Measurements from ENCODE around the gene C1QTNF8. TPM values are rescaled to one million over a fixed set of nuclear protein-coding genes. Genes with fewer than 3 reads are reported as not detected.

C1QTNF8 gene
- total and polyA plus RNA-seq, 2 of the 13 experiments (the other 11 are each of a cell fraction or from before 2014, with no cell fraction given), result 0.09 TPM; not detected in 1

DNA sequence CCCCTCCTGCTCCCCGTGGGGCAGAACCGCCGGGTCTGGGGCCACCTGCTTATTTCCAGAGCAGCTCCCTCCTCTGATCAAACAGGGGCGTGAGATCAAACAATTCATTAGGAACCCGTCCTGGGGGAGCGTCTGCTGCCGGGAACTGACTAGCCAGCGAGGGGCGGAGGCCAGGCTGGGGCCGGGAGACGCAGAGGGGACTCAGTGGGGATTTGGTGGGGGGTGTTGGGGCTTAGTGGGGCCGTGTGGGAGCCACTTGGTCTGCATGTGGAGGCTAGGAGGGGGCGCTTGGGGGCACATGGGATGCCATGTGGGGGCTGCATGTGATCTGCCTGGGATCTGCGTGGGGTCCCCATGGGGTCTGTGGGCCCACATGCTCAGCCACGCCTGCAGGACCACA is 36.4 kb upstream of the C1QTNF8 start:
- H3K9me3 ChIP-seq (ENCODE audit: low read length), result no peaks in the 10 kb centered on the region
- WGBS (ENCODE audit: low lambda C conversion rate), result 9% methylated on average over 6 of the region's 15 CpGs

DNA sequence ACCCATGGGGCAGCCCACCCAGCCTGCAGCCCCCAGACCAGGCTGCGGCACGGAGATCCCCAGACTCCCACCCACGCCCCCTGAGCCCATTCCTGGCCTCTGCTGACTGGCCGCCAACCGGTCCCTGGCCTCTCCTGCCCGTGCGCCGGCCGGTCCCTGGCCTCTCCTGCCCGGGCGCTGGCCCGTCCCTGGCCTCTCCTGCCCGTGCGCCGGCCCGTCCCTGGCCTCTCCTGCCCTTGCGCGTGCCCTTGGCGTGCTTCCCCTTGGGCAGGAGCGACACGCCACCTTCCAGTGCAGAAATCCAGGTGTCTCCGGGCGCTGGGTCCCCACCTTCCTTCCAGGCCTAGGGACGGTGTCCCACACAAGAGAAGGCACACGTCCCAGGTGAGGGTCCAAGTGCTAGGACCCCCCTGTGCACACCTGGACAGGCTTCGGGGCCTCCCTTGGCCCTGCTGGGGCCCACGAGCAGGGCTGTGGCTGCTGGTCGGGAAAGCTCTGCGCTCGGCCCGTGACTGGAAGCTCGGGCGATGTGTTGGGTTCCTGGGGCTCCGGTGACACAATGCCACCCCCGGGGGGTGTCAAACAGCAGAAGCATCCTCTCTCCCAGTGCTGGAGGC is 35.4 kb upstream of the C1QTNF8 start:
- BruUV-seq (replicated peaks), result no TSS peak
- CTCF ChIA-PET (ENCODE audit: low intra/inter-chr PET ratio, low total read pairs), result no interaction called here
- POLR2A ChIA-PET, result no interaction called here
- ATAC-seq (no peak), DNase-seq (ENCODE audit: low spot score) (no peak), FAIRE-seq (no peak)
- Histone ChIP-seq H3K4me2 (ENCODE audit: low read depth, low read length) (no peak overlapping the region), H3K9ac (ENCODE audit: insufficient read depth, low read depth, low read length) (no peak overlapping the region), H3K36me3 (replicated peaks in 1 of 2; ENCODE audit: control insufficient read depth in 1 of 2, insufficient read depth in 2 of 2, low read length in 2 of 2) (no peaks in the 10 kb centered on the region), H3K27ac (ENCODE audit: extremely low read length, insufficient read depth, low read length) (no peak overlapping the region), H3K9me3 (ENCODE audit: low read length) (no peaks in the 10 kb centered on the region), H3K4me3 (replicated peaks in 1 of 3; ENCODE audit: insufficient read depth in 1 of 3, low read depth in 2 of 3, low read length in 3 of 3) (no peak overlapping the region), H3K79me2 (ENCODE audit: insufficient read depth, low read length) (no peaks in the 10 kb centered on the region), H4K20me1 (ENCODE audit: insufficient read depth, low read length) (0 out of 2 replicates have a peak, but pooled peaks cover 6% of the 10 kb centered on the region), H2AFZ (ENCODE audit: low read length) (no peak overlapping the region), H3K27me3 (ENCODE audit: control insufficient read depth in 1 of 2, insufficient read depth in 2 of 2, low read length in 2 of 2) (peaks cover 15 to 65% of the 10 kb centered on the region in 2 experiments), H3K4me1 (ENCODE audit: insufficient read depth, low read length) (no peaks in the 10 kb centered on the region)
- TF ChIP-seq EZH2 (conservative IDR thresholded peaks at IDR 0.05; ENCODE audit: low read depth, low read length) (peak; percentile 60; the same call in 1 of the 2 replicates), U2AF1 (optimal IDR thresholded peaks at IDR 0.05; ENCODE audit: low read depth, low read length) (no peak)
- intact Hi-C loops (cut with micrococcal nuclease; ENCODE audit: unreplicated experiment), result no loop called here
- in situ Hi-C loops (cut with HindIII; ENCODE audit: extremely low pct_ligation_motif_present, low pct_unique_long_range_greater_than_20kb), result no loop called here
- 60% methylated on average over 13 of the region's 35 CpGs for WGBS (ENCODE audit: low lambda C conversion rate)

More for the DNA sequence above, 36.4 kb upstream of the C1QTNF8 start:
- Histone ChIP-seq H3K4me3 (replicated peaks in 1 of 3; ENCODE audit: insufficient read depth in 1 of 3, low read depth in 2 of 3, low read length in 3 of 3) (no peak overlapping the region), H3K79me2 (ENCODE audit: insufficient read depth, low read length) (no peaks in the 10 kb centered on the region), H3K4me1 (ENCODE audit: insufficient read depth, low read length) (no peaks in the 10 kb centered on the region), H2AFZ (ENCODE audit: low read length) (no peak overlapping the region), H3K27me3 (ENCODE audit: control insufficient read depth in 1 of 2, insufficient read depth in 2 of 2, low read length in 2 of 2) (peaks cover 12 to 57% of the 10 kb centered on the region in 2 experiments), H4K20me1 (ENCODE audit: insufficient read depth, low read length) (0 out of 2 replicates have a peak, but pooled peaks cover 6% of the 10 kb centered on the region), H3K27ac (ENCODE audit: extremely low read length, insufficient read depth, low read length) (no peak overlapping the region), H3K36me3 (replicated peaks in 1 of 2; ENCODE audit: control insufficient read depth in 1 of 2, insufficient read depth in 2 of 2, low read length in 2 of 2) (no peaks in the 10 kb centered on the region), H3K9ac (ENCODE audit: insufficient read depth, low read depth, low read length) (no peak overlapping the region), H3K4me2 (ENCODE audit: low read depth, low read length) (no peak overlapping the region)
- DNase-seq (ENCODE audit: low spot score) (no peak), ATAC-seq (no peak), FAIRE-seq (no peak)
- ChIA-PET CTCF (ENCODE audit: low intra/inter-chr PET ratio, low total read pairs) (no interaction called here), POLR2A (no interaction called here)
- in situ Hi-C loops (cut with HindIII; ENCODE audit: extremely low pct_ligation_motif_present, low pct_unique_long_range_greater_than_20kb) (no loop called here), intact Hi-C loops (cut with micrococcal nuclease; ENCODE audit: unreplicated experiment) (no loop called here)
- no TSS peak for BruUV-seq (replicated peaks)
- TF ChIP-seq, protein P1, sequence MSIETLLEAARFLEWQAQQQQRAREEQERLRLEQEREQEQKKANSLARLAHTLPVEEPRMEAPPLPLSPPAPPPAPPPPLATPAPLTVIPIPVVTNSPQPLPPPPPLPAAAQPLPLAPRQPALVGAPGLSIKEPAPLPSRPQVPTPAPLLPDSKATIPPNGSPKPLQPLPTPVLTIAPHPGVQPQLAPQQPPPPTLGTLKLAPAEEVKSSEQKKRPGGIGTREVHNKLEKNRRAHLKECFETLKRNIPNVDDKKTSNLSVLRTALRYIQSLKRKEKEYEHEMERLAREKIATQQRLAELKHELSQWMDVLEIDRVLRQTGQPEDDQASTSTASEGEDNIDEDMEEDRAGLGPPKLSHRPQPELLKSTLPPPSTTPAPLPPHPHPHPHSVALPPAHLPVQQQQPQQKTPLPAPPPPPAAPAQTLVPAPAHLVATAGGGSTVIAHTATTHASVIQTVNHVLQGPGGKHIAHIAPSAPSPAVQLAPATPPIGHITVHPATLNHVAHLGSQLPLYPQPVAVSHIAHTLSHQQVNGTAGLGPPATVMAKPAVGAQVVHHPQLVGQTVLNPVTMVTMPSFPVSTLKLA (IDR thresholded peaks at IDR 0.05), result peak; percentile 46; the same call in 1 of the 2 replicates
- no peak for TF ChIP-seq ISL2 (CRISPR knock-in tag; IDR thresholded peaks at IDR 0.05)
